ENCODE results near the gene FFAR3. TPM values are rescaled to one million over a fixed set of nuclear protein-coding genes. Genes with fewer than 3 reads are reported as not detected.

The FFAR3 gene
- total RNA-seq, 1 experiment from 2014 or later: not detected

GRCh38 chr19:35409191-35409590 is 50.9 kb downstream of the FFAR3 start:
- in situ Hi-C loops (cut with HindIII; ENCODE audit: low pct_unique_long_range_greater_than_20kb, low sequenced_read_pairs): no loop called here
- no peak for DNase-seq (ENCODE audit: low read depth)

Other genes with a start within 250 kb of the FFAR3 start
- gene FXYD3, start 242.6 kb upstream of the FFAR3 start, total RNA-seq (2014; rRNA removed; shearing (Covaris generic); ENCODE audit: low replicate concordance): not detected in 2 replicates
- gene LGI4, start 223.4 kb upstream of the FFAR3 start, total RNA-seq (2014; rRNA removed; shearing (Covaris generic); ENCODE audit: low replicate concordance): 0.29 TPM in 1 of 2 replicates, not detected in the other
- gene FXYD1, start 219.6 kb upstream of the FFAR3 start, total RNA-seq (2014; rRNA removed; shearing (Covaris generic); ENCODE audit: low replicate concordance): not detected in 2 replicates
- gene FXYD7, start 215.2 kb upstream of the FFAR3 start, total RNA-seq (2014; rRNA removed; shearing (Covaris generic); ENCODE audit: low replicate concordance): not detected in 2 replicates
- 43.7 and 51.5 TPM in 2 replicates for gene FXYD5, start 203.7 kb upstream of the FFAR3 start, total RNA-seq (2014; rRNA removed; shearing (Covaris generic); ENCODE audit: low replicate concordance)
- gene FAM187B, start 129.7 kb upstream of the FFAR3 start, total RNA-seq (2014; rRNA removed; shearing (Covaris generic); ENCODE audit: low replicate concordance): not detected in 2 replicates
- gene LSR, start 109.5 kb upstream of the FFAR3 start, total RNA-seq (2014; rRNA removed; shearing (Covaris generic); ENCODE audit: low replicate concordance): 13.0 and 33.0 TPM in 2 replicates
- 111 and 128 TPM in 2 replicates for gene USF2, start 89.5 kb upstream of the FFAR3 start, total RNA-seq (2014; rRNA removed; shearing (Covaris generic); ENCODE audit: low replicate concordance)
- gene HAMP, start 75.9 kb upstream of the FFAR3 start, total RNA-seq (2014; rRNA removed; shearing (Covaris generic); ENCODE audit: low replicate concordance): 0.06 TPM in 1 of 2 replicates, not detected in the other
- gene MAG, start 66.3 kb upstream of the FFAR3 start, total RNA-seq (2014; rRNA removed; shearing (Covaris generic); ENCODE audit: low replicate concordance): 5.7 and 10.4 TPM in 2 replicates
- gene CD22, start 29.3 kb upstream of the FFAR3 start, total RNA-seq (2014; rRNA removed; shearing (Covaris generic); ENCODE audit: low replicate concordance): 15.4 and 20.6 TPM in 2 replicates
- 1.7 and 6.1 TPM in 2 replicates for gene FFAR1, start 10.6 kb upstream of the FFAR3 start, total RNA-seq (2014; rRNA removed; shearing (Covaris generic); ENCODE audit: low replicate concordance)
- gene GPR42, start 12.6 kb downstream of the FFAR3 start, total RNA-seq (2014; rRNA removed; shearing (Covaris generic); ENCODE audit: low replicate concordance): not detected in 2 replicates
- gene FFAR2, start 89.8 kb downstream of the FFAR3 start, total RNA-seq (2014; rRNA removed; shearing (Covaris generic); ENCODE audit: low replicate concordance): not detected in 2 replicates
- not detected in 2 replicates for gene KRTDAP, start 132.0 kb downstream of the FFAR3 start, total RNA-seq (2014; rRNA removed; shearing (Covaris generic); ENCODE audit: low replicate concordance)
- gene DMKN, start 155.2 kb downstream of the FFAR3 start, total RNA-seq (2014; rRNA removed; shearing (Covaris generic); ENCODE audit: low replicate concordance): not detected in 2 replicates
- gene SBSN, start 169.9 kb downstream of the FFAR3 start, total RNA-seq (2014; rRNA removed; shearing (Covaris generic); ENCODE audit: low replicate concordance): not detected in 2 replicates
- gene GAPDHS, start 175.0 kb downstream of the FFAR3 start, total RNA-seq (2014; rRNA removed; shearing (Covaris generic); ENCODE audit: low replicate concordance): not detected in 2 replicates
- gene TMEM147, start 187.2 kb downstream of the FFAR3 start, total RNA-seq (2014; rRNA removed; shearing (Covaris generic); ENCODE audit: low replicate concordance): 218 and 221 TPM in 2 replicates
- not detected in 2 replicates for gene ATP4A, start 205.2 kb downstream of the FFAR3 start, total RNA-seq (2014; rRNA removed; shearing (Covaris generic); ENCODE audit: low replicate concordance)
- not detected in 2 replicates for gene PMIS2, start 227.7 kb downstream of the FFAR3 start, total RNA-seq (2014; rRNA removed; shearing (Covaris generic); ENCODE audit: low replicate concordance)